ENCODE data around the gene PLXNA1.

PLXNA1 gene

GRCh38 chr3:126937973-126938372 is 44.9 kb upstream of the PLXNA1 start:
- no peak for TF ChIP-seq CTCF (conservative IDR thresholded peaks at IDR 0.05; ENCODE audit: low read depth, low read length)

GRCh38 chr3:126938520-126939337 is 44.2 kb upstream of the PLXNA1 start:
- no peak overlapping the region for H3K4me3 ChIP-seq (ENCODE audit: low read length)
- DNase-seq (ENCODE audit: low read depth) = no peak

More at GRCh38 chr3:126937973-126938372, 44.9 kb upstream of the PLXNA1 start:
- no peak for DNase-seq (ENCODE audit: low read depth)
- H3K4me3 ChIP-seq (ENCODE audit: low read length) = no peak overlapping the region

GRCh38 chr3:126939338-126939718 is 43.6 kb upstream of the PLXNA1 start:
- no peak for DNase-seq (ENCODE audit: low read depth)
- TF ChIP-seq CTCF (conservative IDR thresholded peaks at IDR 0.05; ENCODE audit: low read depth, low read length) = no peak
- H3K4me3 ChIP-seq (ENCODE audit: low read length) = no peak overlapping the region

More at GRCh38 chr3:126938520-126939337, 44.2 kb upstream of the PLXNA1 start:
- no peak for TF ChIP-seq CTCF (conservative IDR thresholded peaks at IDR 0.05; ENCODE audit: low read depth, low read length)

- no peak for DNase-seq (ENCODE audit: low read depth)
Observed at GRCh38 chr3:126939733-126940132, 43.2 kb upstream of the PLXNA1 start.

GRCh38 chr3:126941721-126942270 is 41.1 kb upstream of the PLXNA1 start:
- no peak for TF ChIP-seq CTCF (conservative IDR thresholded peaks at IDR 0.05; ENCODE audit: low read depth, low read length)
- no peak for DNase-seq (ENCODE audit: low read depth)
- no peak overlapping the region for H3K4me3 ChIP-seq (ENCODE audit: low read length)

More at GRCh38 chr3:126939733-126940132, 43.2 kb upstream of the PLXNA1 start:
- H3K4me3 ChIP-seq (ENCODE audit: low read length) = no peak overlapping the region
- TF ChIP-seq CTCF (conservative IDR thresholded peaks at IDR 0.05; ENCODE audit: low read depth, low read length) = no peak

- no peak overlapping the region for H3K4me3 ChIP-seq (ENCODE audit: low read length)
- no peak for TF ChIP-seq CTCF (conservative IDR thresholded peaks at IDR 0.05; ENCODE audit: low read depth, low read length)
- no peak for DNase-seq (ENCODE audit: low read depth)
Observed at GRCh38 chr3:126944089-126944965, 38.6 kb upstream of the PLXNA1 start.

All from retinal pigment epithelial cell (primary cell).